Activated CD4-positive, alpha-beta T cell treated with anti-CD3 and anti-CD28 coated beads, Interleukin-2, amount 50 U/mL, for 16 hours (primary cell): ENCODE results near the gene SEC24D.

Experiments used
- DNase-seq: peaks from one replicate; pipeline ENCODE4 v3.0.0-alpha.2; 2020

The SEC24D gene

DNA sequence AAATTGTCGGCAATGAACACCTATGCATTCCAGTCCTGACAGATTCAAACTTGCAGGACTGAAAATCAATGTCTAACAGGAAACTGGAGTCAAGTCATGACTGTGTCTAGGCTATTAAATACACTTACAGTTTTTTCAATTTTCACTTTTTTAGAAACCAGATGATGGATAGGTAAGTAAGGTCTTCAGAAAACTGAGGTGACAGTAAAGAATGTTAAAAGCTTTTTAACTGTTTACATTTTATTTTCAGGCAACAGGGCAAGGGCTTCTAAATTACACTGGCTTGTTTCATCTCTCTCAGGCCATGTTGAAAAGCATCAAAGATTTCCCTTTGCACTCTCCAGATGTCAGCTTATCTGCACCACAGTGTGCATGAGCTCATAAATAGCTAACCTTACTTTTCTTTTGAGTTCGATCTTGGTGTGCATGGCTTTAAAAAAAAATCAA lies 65.2 kb downstream of the SEC24D start:
- no peak for DNase-seq

DNA sequence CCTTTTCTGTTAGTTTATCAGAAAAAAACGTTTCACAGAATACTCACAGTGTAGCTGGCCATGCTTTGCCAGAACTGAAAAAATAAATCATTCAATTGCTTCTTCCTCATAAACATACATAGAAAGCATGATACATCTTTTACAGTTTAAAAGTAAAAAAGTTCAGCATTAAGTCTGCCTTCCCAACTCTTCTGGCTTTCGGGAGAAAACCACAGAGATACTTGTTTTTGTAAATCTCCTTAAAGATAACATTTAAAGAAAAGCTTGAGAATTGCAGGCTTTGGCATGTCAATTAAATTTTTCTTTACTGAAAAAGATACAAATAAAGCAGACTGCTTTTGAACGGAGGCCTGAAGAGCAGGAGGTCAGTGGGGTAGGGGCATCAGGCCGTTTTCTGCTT lies 66.8 kb downstream of the SEC24D start:
- no peak for DNase-seq

DNA sequence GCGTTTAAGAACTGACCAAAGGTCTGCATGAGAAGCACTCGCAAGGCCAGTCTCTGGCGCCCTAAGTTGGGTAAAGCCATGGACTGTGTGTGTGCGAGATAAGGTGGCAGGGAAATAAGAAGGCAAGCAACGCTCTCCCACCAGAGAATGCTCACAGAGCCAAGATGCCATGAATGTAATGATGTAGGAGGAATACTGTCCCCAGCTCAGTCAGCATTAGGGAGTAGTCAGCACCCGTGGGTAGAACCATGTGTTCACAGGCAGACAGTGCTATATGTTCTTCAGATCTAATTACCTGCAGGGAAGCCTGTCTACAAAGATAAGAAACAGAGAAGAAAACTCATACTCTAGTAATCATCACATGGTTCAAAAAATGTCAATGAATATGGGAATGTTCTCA lies 68.8 kb downstream of the SEC24D start:
- DNase-seq, result no peak

DNA sequence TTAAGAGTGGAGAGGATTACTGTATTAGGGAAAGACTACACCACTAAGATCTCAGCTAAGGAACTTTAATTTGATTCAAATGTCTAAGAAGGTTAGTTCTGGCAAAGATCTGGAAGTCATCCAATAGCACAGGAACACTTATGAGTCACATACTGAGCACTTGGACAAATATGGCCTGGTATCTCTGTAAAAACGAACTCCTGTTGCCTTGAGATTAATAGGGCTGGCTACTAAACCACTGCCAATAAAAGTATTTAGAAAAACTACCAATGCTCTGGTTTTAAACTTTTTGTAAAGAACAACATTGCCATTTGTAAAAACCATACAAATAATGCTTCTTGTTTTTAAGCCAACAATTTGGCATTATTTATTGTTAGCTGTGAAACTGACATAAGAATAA lies 70.5 kb downstream of the SEC24D start:
- no peak for DNase-seq

DNA sequence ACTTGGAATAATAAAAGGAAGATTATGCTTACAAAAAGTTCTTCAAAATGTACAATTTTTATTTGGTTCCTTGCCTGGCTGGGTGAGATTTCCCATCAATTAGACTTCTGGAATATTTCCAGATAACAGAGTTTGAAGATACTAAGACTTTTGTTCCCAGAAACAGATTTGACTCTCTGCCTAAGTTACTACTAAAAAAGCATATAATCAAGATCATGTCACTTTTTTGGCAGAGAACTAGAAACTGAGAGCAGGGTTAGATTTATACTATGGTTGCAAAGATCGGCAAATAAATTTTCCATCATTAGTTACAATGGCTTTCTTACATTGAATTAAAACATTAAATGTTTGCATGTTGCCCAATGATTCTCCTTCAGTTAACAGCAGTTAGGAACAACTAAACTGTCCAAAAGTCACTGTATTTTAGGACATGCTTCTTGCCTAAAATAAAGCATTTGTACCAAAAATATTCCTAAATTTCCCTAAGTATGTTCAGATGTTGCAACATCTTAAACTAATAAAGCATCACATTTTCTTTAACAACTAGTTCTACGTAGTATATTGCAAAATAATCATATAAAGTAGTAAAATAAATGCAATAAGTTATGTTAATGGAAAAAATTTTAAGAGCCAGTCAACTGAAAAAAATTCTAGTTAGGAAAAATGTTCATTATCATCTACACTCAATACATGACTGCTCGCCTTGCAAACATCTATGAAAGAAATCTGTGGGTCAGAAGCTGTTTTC lies 73.0 kb downstream of the SEC24D start:
- DNase-seq, result no peak

DNA sequence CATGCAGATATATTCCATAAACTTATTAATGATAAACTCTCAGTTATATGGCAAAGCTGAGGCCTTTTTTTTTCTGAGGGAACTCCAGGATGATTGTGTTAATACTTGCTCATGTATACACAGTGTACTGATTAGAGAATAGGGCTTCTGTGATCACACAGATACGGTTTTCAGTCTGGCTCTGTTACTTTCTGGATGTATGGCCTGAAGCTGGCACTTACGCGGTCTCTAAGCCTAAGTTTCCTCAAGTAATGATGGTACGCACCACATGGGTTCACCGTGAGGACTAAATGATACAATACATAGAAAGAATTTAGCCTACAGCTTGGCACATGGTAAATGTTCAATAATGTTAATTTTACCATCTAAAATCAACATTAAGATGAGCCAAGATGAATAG lies 73.8 kb downstream of the SEC24D start:
- no peak for DNase-seq

DNA sequence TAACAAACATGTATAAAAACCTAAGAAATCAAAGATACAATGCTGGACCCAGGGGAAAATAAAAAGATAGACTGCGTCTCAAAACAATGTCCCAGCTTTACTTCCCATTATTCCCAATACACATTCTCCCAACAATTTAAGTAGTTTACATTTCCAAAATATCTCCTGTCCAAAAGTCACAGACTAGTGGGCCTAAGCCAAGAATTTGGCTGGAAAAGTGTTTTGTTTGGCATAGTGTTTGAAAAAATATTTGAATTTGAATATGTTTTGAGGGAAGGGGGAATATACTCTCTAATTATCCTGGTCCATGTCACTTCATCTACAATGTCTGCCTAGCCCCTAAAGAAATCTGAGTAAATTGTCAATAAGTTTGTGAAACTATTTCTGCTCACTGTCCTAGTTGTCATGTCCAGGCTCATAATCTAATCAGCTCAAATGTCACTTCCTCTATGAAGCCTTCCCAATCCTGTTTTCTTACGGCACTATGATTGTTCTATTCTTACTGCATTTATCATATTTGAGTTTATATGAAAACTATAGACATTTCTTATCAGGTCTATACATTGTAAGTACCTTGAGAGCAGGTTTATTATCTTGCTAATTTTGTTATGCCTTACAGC lies 74.4 kb downstream of the SEC24D start:
- no peak for DNase-seq

DNA sequence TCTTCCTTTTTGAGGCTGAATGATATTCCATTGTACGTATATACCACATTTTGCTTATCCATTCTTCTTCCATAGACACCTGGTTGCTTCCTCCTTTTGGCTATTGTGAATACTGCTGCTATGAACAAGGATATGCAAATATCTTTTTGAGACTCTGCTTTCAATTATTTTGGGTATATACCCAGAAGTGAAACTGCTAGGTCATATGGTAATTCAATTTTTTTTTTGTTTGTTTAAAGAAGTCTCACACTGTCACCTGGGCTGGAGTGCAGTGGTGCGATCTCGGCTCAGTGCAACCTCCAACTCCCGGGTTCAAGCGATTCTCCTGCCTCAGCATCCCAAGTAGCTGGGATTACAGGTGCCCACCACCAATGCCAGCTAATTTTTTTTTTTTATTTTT lies 75.4 kb downstream of the SEC24D start:
- no peak for DNase-seq

DNA sequence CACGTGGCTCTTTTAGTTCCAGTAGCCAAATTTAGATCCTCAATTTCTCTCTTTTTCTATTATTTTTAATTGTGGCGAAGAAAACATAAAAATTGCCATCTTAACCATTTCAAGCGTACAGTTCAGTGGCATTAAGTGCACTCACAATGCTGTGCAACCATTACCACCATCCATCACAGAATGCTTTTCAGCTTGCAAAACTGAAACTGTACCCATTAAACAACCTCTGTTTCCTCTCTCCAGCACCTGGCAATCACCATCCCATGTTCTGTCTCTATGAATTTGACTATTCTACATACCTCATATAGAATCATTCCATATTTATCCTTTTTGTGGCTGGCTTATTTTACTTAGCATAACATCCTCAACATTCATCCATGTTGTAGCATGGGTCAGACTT lies 75.8 kb downstream of the SEC24D start:
- no peak for DNase-seq

DNA sequence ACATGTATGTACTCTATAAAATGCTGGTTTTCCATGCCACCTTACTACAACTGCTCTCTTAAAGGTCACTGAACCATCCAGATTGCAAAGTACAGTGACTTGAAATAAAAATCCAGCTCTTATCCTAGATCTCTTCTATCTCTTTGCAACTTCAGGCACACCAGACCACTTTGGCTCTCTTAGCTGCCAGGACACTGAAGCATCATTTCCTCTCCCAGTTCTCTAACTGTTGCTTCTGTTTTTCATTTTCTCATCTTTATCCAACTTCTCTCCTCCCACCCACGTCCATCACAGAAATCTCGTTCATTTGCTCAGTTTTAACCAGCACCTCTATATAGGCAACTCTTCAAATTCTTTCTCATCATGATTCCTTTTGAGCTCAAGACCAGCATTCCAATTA lies 76.4 kb downstream of the SEC24D start:
- no peak for DNase-seq

DNA sequence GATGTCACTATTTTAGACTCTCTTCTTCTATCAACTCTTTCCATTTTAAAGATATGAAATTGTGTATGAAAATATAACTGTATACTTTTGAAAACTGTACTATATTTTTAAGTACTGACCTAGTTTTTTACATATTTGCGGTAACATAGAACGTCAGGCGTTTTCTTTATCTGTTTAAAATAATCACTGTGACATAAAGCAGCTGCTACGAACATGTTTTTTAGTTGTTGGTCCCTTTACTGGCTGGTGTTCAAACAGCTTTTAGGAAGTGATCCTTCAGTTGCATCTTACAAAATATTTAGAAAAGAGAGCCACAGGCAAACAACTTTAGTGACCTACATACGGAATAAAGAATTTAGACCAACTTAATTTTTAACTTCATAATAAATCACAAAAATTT lies 77.6 kb downstream of the SEC24D start:
- no peak for DNase-seq

DNA sequence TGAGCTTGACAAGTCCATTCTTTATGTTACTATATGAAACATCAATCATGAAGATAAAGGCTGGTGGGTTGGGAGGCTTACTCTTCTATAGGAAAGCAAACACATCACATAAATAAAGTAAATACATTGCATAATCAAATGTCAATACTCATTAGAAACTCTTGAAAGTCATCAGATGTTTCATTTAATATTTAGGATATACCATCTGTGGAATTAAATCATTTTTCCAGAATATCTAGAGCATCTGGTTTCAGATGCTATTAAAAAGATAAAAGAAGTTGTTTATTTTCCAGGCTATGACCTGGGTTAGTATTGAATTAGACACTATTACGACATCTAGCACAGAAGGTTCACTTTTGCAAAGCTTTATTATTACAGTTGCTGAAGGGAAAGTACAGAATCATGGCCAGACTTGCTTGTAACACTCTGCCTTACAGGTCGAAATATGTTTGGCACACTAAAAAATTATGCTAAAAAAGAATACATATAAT lies 78.1 kb downstream of the SEC24D start:
- DNase-seq, result no peak

DNA sequence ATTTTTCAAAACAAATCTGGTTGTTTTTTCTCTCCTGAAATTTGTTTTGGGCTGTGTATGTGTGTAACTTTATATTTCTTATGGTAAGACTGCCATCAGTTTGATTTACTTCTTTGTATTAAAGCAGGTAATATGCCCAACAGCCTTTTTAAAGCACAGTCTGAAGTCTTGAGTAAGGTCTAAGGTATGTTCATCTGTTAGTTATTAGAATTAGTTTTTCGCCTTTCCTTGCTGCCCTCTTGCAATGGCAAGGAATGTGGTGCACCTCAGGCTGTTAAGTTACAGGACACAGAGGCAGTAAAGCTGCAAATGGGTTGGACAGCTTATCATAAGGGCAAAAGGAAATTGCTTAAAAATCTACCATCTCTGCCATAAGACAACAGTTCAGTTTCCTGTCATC lies 79.0 kb downstream of the SEC24D start:
- no peak for DNase-seq

DNA sequence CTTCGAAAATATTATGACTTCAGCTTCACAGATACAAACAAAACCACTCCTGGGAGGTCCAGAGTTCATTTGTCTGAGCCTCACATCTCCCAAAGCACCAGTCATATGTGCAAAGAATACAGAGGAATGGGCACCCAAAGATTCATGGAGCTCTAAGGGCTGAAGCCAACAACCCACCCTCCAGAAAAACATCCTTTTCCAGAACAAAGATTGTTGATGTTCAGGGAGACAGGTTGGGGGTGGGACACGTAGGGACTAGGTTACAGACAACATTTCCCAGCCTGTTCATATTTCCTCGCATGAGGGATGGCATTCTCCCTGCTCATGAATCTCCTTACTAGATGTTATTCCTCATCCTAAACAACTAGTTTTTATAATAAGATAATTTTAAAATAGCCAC lies 79.5 kb downstream of the SEC24D start:
- no peak for DNase-seq

DNA sequence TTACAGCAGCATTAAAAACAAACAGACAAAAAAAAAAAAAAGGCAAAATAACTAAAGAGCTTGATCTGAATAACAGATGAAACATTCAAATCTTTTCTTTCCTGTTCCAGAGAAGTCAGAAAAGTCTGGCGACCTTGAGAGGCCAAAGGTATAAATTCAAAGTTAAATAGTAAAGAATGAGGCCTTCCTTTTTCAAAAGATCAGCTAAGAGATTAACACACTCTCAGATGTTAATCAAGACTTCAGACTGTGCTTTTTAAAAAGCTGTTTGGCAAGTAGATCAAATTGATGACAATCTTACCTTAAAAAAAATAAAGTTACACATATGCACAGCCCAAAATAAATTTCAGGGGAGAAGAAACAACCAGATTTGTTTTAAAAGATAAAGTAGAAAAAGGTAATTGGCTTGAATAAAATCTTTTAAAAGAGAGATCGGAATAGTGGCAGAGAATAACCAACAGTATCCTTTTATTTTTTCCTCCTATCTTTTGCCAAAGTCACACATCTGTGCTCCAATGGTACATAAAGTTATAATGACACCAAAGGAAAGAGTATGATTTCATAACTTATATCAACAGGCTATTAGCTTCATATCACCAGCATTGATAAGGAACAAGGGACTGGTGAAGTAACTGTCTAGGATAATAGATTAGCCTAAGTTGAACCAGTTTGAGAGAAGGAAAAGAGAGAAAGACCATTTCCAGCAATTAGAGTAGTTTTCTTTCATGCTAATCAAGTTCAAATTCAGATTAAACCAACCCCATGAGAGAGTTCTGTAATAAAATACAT lies 80.3 kb downstream of the SEC24D start:
- no peak for DNase-seq

DNA sequence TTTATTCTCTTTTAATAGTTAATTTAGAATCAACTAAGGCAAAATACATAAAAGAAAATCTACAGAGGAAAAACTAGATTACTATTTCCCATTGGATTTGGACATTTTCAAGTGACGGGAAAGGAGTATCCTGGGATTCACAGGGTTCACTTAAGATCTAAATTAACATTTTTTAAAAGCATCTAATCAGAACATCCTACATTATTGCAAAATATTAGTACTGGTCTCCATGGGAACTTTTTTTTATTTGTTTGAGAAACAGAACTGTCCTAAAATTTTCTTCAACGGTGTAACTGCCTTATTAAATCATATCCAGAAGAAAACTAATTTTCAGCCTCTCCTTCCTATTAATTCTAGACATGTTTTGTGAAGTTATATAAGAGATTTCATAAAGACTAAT lies 81.0 kb downstream of the SEC24D start:
- DNase-seq, result no peak

DNA sequence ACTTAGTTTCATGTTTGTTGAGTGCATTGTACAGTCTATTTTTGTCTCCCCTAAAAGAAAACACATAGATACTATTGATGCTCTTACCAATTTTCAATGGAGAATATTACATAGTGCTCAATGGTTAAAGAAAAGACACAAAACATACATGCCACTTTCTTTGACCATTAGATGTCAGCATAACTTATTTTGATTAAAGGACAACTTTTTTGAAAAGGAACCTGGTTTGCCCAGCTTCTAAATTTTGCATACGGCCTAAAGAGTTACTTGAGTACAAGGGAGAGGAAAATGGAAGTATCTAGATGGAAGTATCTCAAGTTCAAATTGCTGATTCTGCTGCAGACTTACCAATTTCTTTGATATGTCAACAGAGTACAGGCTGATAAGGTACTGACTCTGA lies 82.2 kb downstream of the SEC24D start:
- no peak for DNase-seq

DNA sequence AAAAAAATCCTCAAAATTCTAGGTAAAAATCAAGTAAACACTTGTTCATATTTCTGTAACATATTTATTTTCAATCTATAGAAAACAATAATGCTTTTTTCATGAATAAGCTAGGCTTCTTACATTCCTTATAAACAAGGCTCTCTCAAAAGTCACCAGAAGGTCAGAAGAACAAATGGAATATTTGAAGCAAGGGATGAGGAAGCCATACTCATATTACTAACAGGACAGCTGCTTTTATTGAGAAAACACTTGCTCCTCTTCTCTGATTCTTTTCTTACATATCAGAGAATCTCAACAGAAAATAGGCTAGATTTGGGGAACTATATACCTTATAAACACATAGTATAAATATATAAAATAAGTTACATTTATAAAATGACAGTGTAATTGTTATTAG lies 82.8 kb downstream of the SEC24D start:
- no peak for DNase-seq

DNA sequence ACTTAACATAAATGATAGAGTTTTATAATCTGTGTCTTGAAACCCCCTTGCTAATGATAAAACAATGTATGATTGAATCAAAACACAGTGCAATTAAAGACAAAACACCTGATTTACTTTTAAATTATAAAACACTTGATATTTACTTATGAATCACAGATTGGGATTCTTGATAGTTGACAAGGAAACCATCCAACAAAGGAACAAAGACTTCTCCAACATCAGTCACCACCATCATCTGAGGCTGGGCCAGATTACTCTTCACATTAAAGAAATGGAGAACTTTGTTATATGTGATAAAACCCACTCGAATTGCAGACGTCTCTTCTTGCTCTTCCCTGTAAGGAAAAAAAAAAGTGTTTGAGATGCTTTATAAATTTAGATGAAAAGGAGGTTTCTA lies 83.4 kb downstream of the SEC24D start:
- DNase-seq, result no peak

DNA sequence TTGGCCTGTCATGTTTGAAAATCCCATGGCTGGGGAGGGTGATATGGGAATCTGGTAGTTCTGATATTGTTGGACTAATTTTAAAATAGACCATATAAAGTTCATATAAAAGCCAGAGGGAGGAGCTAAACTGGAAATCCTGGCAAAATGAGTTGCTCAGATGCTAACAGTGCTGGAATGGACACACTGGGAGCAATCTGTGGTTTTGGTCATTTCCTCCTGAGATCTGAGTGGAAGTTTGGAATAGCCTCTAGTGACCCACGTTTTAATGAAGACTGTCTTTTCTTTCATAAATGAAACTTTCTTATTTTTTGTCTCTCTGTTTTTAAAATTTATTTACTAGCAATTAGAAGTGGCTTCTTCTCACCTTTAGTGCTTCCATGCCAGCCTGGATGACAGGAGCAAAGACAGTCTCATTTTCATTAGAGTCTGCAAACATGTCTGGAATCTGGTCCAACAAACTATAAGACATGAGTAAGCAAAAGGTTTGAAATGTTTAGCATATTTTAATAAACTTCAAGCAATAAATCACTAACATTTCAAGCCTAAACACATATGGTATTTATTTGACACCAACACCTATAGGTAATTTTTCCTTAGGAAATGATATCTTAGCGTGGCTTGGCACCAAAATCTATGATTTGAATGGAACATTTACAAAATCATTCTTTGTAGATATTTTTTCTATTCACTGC lies 84.2 kb downstream of the SEC24D start:
- DNase-seq, result no peak

DNA sequence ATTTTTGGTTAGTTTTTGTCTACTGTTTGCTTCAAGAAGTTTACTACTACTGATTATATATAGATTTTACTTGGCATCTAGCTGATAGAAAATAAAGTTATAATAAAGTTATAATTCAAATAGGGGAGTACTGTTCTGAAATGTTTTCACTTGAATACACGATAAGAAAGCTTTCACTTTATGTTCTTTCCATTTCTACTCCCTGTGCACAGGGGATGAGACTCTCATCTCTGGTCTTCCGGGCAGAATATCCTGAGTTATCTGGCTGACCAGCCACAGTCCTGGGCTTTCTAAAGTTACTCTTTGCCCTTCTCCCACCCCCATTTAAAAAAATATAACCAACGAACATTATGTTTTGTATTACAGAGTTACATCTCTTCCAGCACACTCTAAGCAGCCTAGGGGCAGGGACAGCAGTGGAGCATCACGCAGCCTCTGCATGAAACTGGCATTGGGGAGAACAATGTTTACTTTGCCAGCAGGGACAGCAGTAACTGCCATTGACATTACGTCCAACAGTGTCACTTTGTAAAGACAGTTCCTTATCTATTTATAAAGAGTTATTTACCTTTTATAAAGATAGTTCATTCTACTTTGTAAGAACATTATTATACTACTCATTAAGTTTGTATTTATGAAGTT lies 86.5 kb downstream of the SEC24D start:
- no peak for DNase-seq

DNA sequence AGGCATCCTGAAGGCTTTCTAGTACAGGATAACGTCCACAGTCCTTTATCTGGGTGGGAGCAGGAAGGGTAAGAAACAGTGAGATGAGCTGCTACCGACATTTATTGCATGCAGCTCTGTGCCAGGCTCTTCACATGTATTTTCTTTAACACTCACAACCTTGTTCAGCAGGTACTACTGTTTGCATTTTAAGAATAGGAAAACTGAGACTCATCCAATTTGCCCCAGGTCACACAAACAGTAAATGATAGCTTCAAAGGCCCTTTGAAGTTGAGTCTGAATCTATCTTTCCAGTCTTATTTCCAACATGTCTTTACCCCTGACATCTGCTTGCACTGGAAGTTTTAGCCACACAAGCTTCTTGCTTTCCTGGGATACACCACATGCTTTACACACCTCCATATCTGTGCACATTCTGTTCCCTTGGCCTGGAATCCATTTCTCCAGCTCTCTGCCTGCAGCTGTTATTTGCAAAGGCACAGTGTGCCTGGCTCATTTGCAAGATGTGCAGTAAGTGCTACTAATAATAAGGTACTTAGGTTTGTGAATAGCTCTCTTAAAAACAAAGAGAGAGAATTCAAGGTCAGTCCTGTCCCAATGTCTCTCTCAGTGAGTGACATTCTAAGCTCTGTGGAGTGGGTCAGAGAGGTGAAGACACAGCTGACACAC lies 89.5 kb downstream of the SEC24D start:
- DNase-seq, result no peak
